ENCODE measurements around the gene PIAS1.

The PIAS1 gene

GRCh38 chr15:68073576-68074288 lies 19.6 kb downstream of the PIAS1 start:
- Histone ChIP-seq H3K79me2 (ENCODE audit: low read length) (peaks cover 96% of the 10 kb centered on the region), H3K4me3 (ENCODE audit: low read length) (no peak overlapping the region), H3K9me3 (replicated peaks; ENCODE audit: insufficient read depth, low read length) (no peaks in the 10 kb centered on the region), H3K9me2 (replicated peaks; ENCODE audit: insufficient read depth, low read length) (no peaks in the 10 kb centered on the region), H3F3A (ENCODE audit: insufficient read depth, low read length) (no peaks in the 10 kb centered on the region), H3K27ac (ENCODE audit: low read length) (no peak overlapping the region), H3K27me3 (replicated peaks; ENCODE audit: insufficient read depth, low read length) (no peaks in the 10 kb centered on the region), H3K4me2 (ENCODE audit: low read depth, low read length) (no peak overlapping the region), H3K36me3 (replicated peaks; ENCODE audit: insufficient read depth, low read length) (no peaks in the 10 kb centered on the region), H3K9ac (ENCODE audit: low read length) (no peak overlapping the region), H4K20me1 (ENCODE audit: insufficient read depth, low read length) (peaks cover 25% of the 10 kb centered on the region; the same call in 1 of the 2 replicates), H3K4me1 (ENCODE audit: low read length) (no peaks in the 10 kb centered on the region), H2AFZ (ENCODE audit: low read length) (no peak overlapping the region)
- TF ChIP-seq EZH2 (optimal IDR thresholded peaks at IDR 0.05; ENCODE audit: low read depth, low read length) (no peak), EZH2phosphoT487 (IDR thresholded peaks at IDR 0.05; ENCODE audit: low read length) (no peak), CTCF (IDR thresholded peaks at IDR 0.05; ENCODE audit: low read length) (no peak)
- no peak for DNase-seq

GRCh38 chr15:68075764-68076385 lies 21.8 kb downstream of the PIAS1 start:
- no peaks in the 10 kb centered on the region for H3K36me3 ChIP-seq (replicated peaks; ENCODE audit: insufficient read depth, low read length)
- no peak for DNase-seq

GRCh38 chr15:68078365-68078764 lies 24.2 kb downstream of the PIAS1 start:
- H4K20me1 ChIP-seq (ENCODE audit: insufficient read depth, low read length), result peaks cover 36% of the 10 kb centered on the region
- H3K27ac ChIP-seq (ENCODE audit: low read length), result no peak overlapping the region
- no peak overlapping the region for H3K9ac ChIP-seq (ENCODE audit: low read length)
- H3K27me3 ChIP-seq (replicated peaks; ENCODE audit: insufficient read depth, low read length), result no peaks in the 10 kb centered on the region
- no peaks in the 10 kb centered on the region for H3K4me1 ChIP-seq (ENCODE audit: low read length)
- H3K4me2 ChIP-seq (ENCODE audit: low read depth, low read length), result no peak overlapping the region
- no peaks in the 10 kb centered on the region for H3K9me3 ChIP-seq (replicated peaks; ENCODE audit: insufficient read depth, low read length)
- no peaks in the 10 kb centered on the region for H3K9me2 ChIP-seq (replicated peaks; ENCODE audit: insufficient read depth, low read length)
- no peak overlapping the region for H3K4me3 ChIP-seq (ENCODE audit: low read length)
- no peaks in the 10 kb centered on the region for H3K36me3 ChIP-seq (replicated peaks; ENCODE audit: insufficient read depth, low read length)
- DNase-seq, result no peak
- H3F3A ChIP-seq (ENCODE audit: insufficient read depth, low read length), result no peaks in the 10 kb centered on the region
- H3K79me2 ChIP-seq (ENCODE audit: low read length), result peaks cover 99% of the 10 kb centered on the region
- TF ChIP-seq EZH2phosphoT487 (IDR thresholded peaks at IDR 0.05; ENCODE audit: low read length), result no peak
- TF ChIP-seq CTCF (IDR thresholded peaks at IDR 0.05; ENCODE audit: low read length), result no peak
- no peak for TF ChIP-seq EZH2 (optimal IDR thresholded peaks at IDR 0.05; ENCODE audit: low read depth, low read length)
- no peak overlapping the region for H2AFZ ChIP-seq (ENCODE audit: low read length)

More at GRCh38 chr15:68075764-68076385, 21.8 kb downstream of the PIAS1 start:
- Histone ChIP-seq H3K4me1 (ENCODE audit: low read length) (no peaks in the 10 kb centered on the region), H3K27me3 (replicated peaks; ENCODE audit: insufficient read depth, low read length) (no peaks in the 10 kb centered on the region), H3K9me3 (replicated peaks; ENCODE audit: insufficient read depth, low read length) (no peaks in the 10 kb centered on the region), H3K27ac (ENCODE audit: low read length) (no peak overlapping the region), H4K20me1 (ENCODE audit: insufficient read depth, low read length) (peaks cover 30% of the 10 kb centered on the region), H3F3A (ENCODE audit: insufficient read depth, low read length) (no peaks in the 10 kb centered on the region), H3K9me2 (replicated peaks; ENCODE audit: insufficient read depth, low read length) (no peaks in the 10 kb centered on the region), H3K4me2 (ENCODE audit: low read depth, low read length) (no peak overlapping the region), H2AFZ (ENCODE audit: low read length) (no peak overlapping the region), H3K9ac (ENCODE audit: low read length) (no peak overlapping the region), H3K4me3 (ENCODE audit: low read length) (no peak overlapping the region), H3K79me2 (ENCODE audit: low read length) (peaks cover 96% of the 10 kb centered on the region)
- no peak for TF ChIP-seq EZH2 (optimal IDR thresholded peaks at IDR 0.05; ENCODE audit: low read depth, low read length)
- no peak for TF ChIP-seq EZH2phosphoT487 (IDR thresholded peaks at IDR 0.05; ENCODE audit: low read length)
- TF ChIP-seq CTCF (IDR thresholded peaks at IDR 0.05; ENCODE audit: low read length), result no peak
